Esophagus muscularis mucosa (tissue), 4 donors: Measurements from ENCODE around the gene PLCB2. TPM values are rescaled to one million over a fixed set of nuclear protein-coding genes. Genes with fewer than 3 reads are reported as not detected.

ENCODE experiments used
- DNase-seq: peaks from one replicate; pipeline ENCODE4 v3.0.0-alpha.2; 2017; ENCODE audit errors: extremely low spot score
- H3K27ac ChIP-seq, 4 donors: fragments of 200-600 bp; sonication (generic); replicated peaks in 1 of 4; 1 replicate in 3 of 4; 2 replicates in 1 of 4; pipeline ENCODE4 v1.5.1; 2016 to 2019; ENCODE audit warnings: mild to moderate bottlenecking in 1 of 4
- H3K27me3 ChIP-seq, 4 donors: fragments of 200-600 bp; sonication (generic); one replicate each; pipeline versions ENCODE4 v1.5.1 to v1.6.0; 2016 to 2019
- H3K36me3 ChIP-seq, 4 donors: fragments of 200-600 bp; sonication (generic); one replicate each; pipeline ENCODE4 v1.5.1; 2016 to 2019
- H3K4me1 ChIP-seq, 4 donors: fragments of 200-600 bp; sonication (generic); one replicate each; pipeline ENCODE4 v1.5.1; 2016 to 2019
- H3K4me3 ChIP-seq, 4 donors: fragments of 200-600 bp; sonication (generic); 1 replicate in 2 of 4; 2 replicates in 2 of 4; pipeline ENCODE4 v1.5.1; 2016 to 2019; ENCODE audit warnings: mild to moderate bottlenecking in 4 of 4, moderate library complexity in 1 of 4
- H3K9me3 ChIP-seq, 4 donors: fragments of 200-600 bp; sonication (generic); 1 replicate in 3 of 4; 2 replicates in 1 of 4; pipeline ENCODE4 v1.5.1; 2016 to 2019
- CTCF ChIP-seq, 3 experiments: fragments of 200-600 bp in 2 of 3; fragments of 450-650 bp in 1 of 3; sonication (generic) in 2 of 3; IDR thresholded peaks; one replicate each; pipeline ENCODE4 v1.5.1; 2017 to 2019; ENCODE audit warnings: antibody characterized with exemption in 3 of 3, mild to moderate bottlenecking in 2 of 3, moderate library complexity in 1 of 3
- EP300 ChIP-seq: sonication (generic); formaldehyde crosslinking; IDR thresholded peaks from one replicate; pipeline ENCODE4 v1.6.1; 2017; ENCODE audit warnings: antibody characterized with exemption
- POLR2A ChIP-seq: fragments of 450-650 bp; IDR thresholded peaks from one replicate; pipeline ENCODE4 v1.6.1; 2017; ENCODE audit warnings: antibody characterized with exemption, moderate library complexity, mild to moderate bottlenecking, low read depth
- POLR2AphosphoS5 ChIP-seq, 2 donors: sonication (generic); formaldehyde crosslinking; IDR thresholded peaks; one replicate each; pipeline ENCODE4 v1.6.1; 2017; ENCODE audit warnings: antibody characterized with exemption in 2 of 2
- WGBS: methylation state at CpG from one replicate; pipeline ENCODE4 v1.1.5; 2018; 5-methylcytosine and 5-hydroxymethylcytosine counted together
- intact Hi-C: fragments of 100-400 bp; cut with DNase I; formaldehyde crosslinking; loops from one replicate; pipeline ENCODE4 v1.15.1; 2023
- total RNA-seq, 4 donors: library from RNA; depleted of rRNA; stranded (reverse); fragments of >200 nt; gene quantifications; one replicate each; pipeline versions ENCODE4 v1.1.0 to v1.2.1, GENCODE V29; 2016

The PLCB2 gene
- total RNA-seq, 4 donors from 2014 or later: 5.8 to 13.3 (median 9.7) TPM

- intact Hi-C loops: no loop called here
- no peak for DNase-seq
- Histone ChIP-seq H3K27ac (no peak overlapping the region), H3K4me3 (peak overlapping the region; percentile 44 to 57 (median 48)), H3K9me3 (no peaks in the 10 kb centered on the region), H3K36me3 (no peaks in the 10 kb centered on the region), H3K27me3 (peaks cover 0 to 8% (median 0%) of the 10 kb centered on the region in 4 donors), H3K4me1 (peaks cover 14 to 27% (median 20%) of the 10 kb centered on the region in 4 donors)
- TF ChIP-seq EP300: no peak
- no peak for TF ChIP-seq CTCF (IDR thresholded peaks at IDR 0.05)
- TF ChIP-seq POLR2AphosphoS5 (IDR thresholded peaks at IDR 0.05): no peak
- no peak for TF ChIP-seq POLR2A
- WGBS: 50% methylated on average over 44 of the region's 68 CpGs
These were observed 16.7 kb downstream of the PLCB2 start for GRCh38 chr15:40290918-40291574.

- DNase-seq: no peak
- WGBS: 77% methylated on average over 9 of the region's 12 CpGs
- H3K27ac ChIP-seq: no peak overlapping the region
These were observed 17.2 kb downstream of the PLCB2 start for GRCh38 chr15:40290545-40290917.

GRCh38 chr15:40289140-40289775, 18.5 kb downstream of the PLCB2 start:
- no peak for DNase-seq
- intact Hi-C loops: no loop called here
- no peak overlapping the region for H3K4me3 ChIP-seq
- peaks cover 0 to 11% (median 0%) of the 10 kb centered on the region in 4 donors for H3K27me3 ChIP-seq
- TF ChIP-seq CTCF (IDR thresholded peaks at IDR 0.05): no peak
- TF ChIP-seq POLR2A: no peak
- no peak for TF ChIP-seq POLR2AphosphoS5 (IDR thresholded peaks at IDR 0.05)
- no peak for TF ChIP-seq EP300
- H3K4me1 ChIP-seq: peaks cover 14 to 21% (median 16%) of the 10 kb centered on the region in 4 donors
- H3K36me3 ChIP-seq: no peaks in the 10 kb centered on the region
- 95% methylated on average over 6 of the region's 6 CpGs for WGBS
- H3K27ac ChIP-seq: no peak overlapping the region
- no peaks in the 10 kb centered on the region for H3K9me3 ChIP-seq

More at GRCh38 chr15:40290545-40290917, 17.2 kb downstream of the PLCB2 start:
- intact Hi-C loops: no loop called here
- no peaks in the 10 kb centered on the region for H3K36me3 ChIP-seq
- peaks cover 0 to 8% (median 0%) of the 10 kb centered on the region in 4 donors for H3K27me3 ChIP-seq
- TF ChIP-seq EP300: no peak
- TF ChIP-seq POLR2AphosphoS5 (IDR thresholded peaks at IDR 0.05): no peak
- TF ChIP-seq POLR2A: no peak
- TF ChIP-seq CTCF (IDR thresholded peaks at IDR 0.05): no peak
- H3K4me3 ChIP-seq: peak overlapping the region in 3 of 4 donors; percentile 44 to 57 (median 49)
- peaks cover 14 to 22% (median 19%) of the 10 kb centered on the region in 4 donors for H3K4me1 ChIP-seq
- H3K9me3 ChIP-seq: no peaks in the 10 kb centered on the region

- DNase-seq: no peak
- 87% methylated on average over 4 of the region's 4 CpGs for WGBS
- Histone ChIP-seq H3K4me1 (peaks cover 19 to 26% (median 23%) of the 10 kb centered on the region in 4 donors), H3K27ac (no peak overlapping the region), H3K9me3 (no peaks in the 10 kb centered on the region), H3K27me3 (peaks cover 6 to 24% (median 11%) of the 10 kb centered on the region in 4 donors), H3K36me3 (no peaks in the 10 kb centered on the region), H3K4me3 (no peak overlapping the region)
- intact Hi-C loops: no loop called here
- TF ChIP-seq POLR2AphosphoS5 (IDR thresholded peaks at IDR 0.05) (no peak), EP300 (no peak), CTCF (IDR thresholded peaks at IDR 0.05) (no peak), POLR2A (no peak)
These were observed 19.8 kb downstream of the PLCB2 start for GRCh38 chr15:40287968-40288367.
